HCT116 (cell line): Measurements from ENCODE around the gene CRK. TPM values are rescaled to one million over a fixed set of nuclear protein-coding genes. Genes with fewer than 3 reads are reported as not detected.

ENCODE experiments used
- ATAC-seq: fragments of 200-7000 bp; cut with Tn5 transposase; 2 replicates; pipeline ENCODE4 v1.9.1; 2020; ENCODE audit warnings: mild to moderate bottlenecking, moderate library complexity
- BruUV-seq: library from RNA; stranded (reverse); fragments of 400-500 nt; replicated peaks from 2 replicates; lab custom pipeline; 2021; lab: Mats Ljungman, UMichigan
- CTCF ChIA-PET: fragments of 300-600 bp; sonication (Branson Sonifier 250); formaldehyde crosslinking; loops from one replicate; lab custom pipeline; 2021; ENCODE audit warnings: antibody characterized with exemption; lab: Charles Lee
- POLR2A ChIA-PET: fragments of 300-600, 350-600 bp; sonication (Branson Sonifier 250); formaldehyde crosslinking; loops from one replicate; lab custom pipeline; 2021; ENCODE audit warnings: antibody characterized with exemption; lab: Charles Lee
- RAD21 ChIA-PET, 2 experiments: fragments of 300-600 bp; sonication (Branson Sonifier 250); formaldehyde crosslinking; loops; one replicate each; lab custom pipeline; 2023; ENCODE audit warnings: low total read pairs in 2 of 2; ENCODE audit not compliant: uncharacterized antibody in 2 of 2, unreplicated experiment in 2 of 2, low non-redundant PET in 1 of 2; lab: Charles Lee
- DNase-seq: peaks from one replicate; pipeline ENCODE4 v3.0.0-alpha.2; 2010; ENCODE audit warnings: low read depth, low spot score
- H2AFZ ChIP-seq: fragments of 200-600 bp; shearing (Covaris generic), sonication (generic); 2 replicates; pipeline ENCODE4 v1.6.1; 2017; ENCODE audit warnings: low read depth, mixed run types, mixed read lengths, antibody characterized with exemption, low read length; ENCODE audit not compliant: poor library complexity, severe bottlenecking
- H3K27ac ChIP-seq: 2 replicates; pipeline ENCODE4 v1.5.1; 2012; ENCODE audit warnings: low read depth, low read length
- H3K27me3 ChIP-seq: fragments of 200-600 bp; sonication (generic); 2 replicates; pipeline ENCODE4 v1.6.1; 2016; ENCODE audit warnings: mixed run types, low read length, mixed read lengths; ENCODE audit not compliant: insufficient read depth
- H3K36me3 ChIP-seq, 2 experiments: fragments of 200-500 bp in 1 of 2; fragments of 200-600 bp in 1 of 2; sonication (Bioruptor generic) in 1 of 2; sonication (generic) in 1 of 2; 2 replicates each; pipeline versions ENCODE4 v1.5.1 to v1.6.1; 2014 to 2016; ENCODE audit warnings: low read length in 2 of 2, inconsistent platforms in 1 of 2, mixed read lengths in 1 of 2, mixed run types in 1 of 2; ENCODE audit not compliant: insufficient read depth in 2 of 2, control insufficient read depth in 1 of 2
- H3K4me1 ChIP-seq, 2 experiments: fragments of 200-600 bp in 1 of 2; sonication (generic) in 1 of 2; 2 replicates each; pipeline versions ENCODE4 v1.5.1 to v1.6.1; 2012 to 2017; ENCODE audit warnings: low read length in 2 of 2, inconsistent platforms in 1 of 2, mild to moderate bottlenecking in 1 of 2, mixed read lengths in 1 of 2, mixed run types in 1 of 2, moderate library complexity in 1 of 2; ENCODE audit not compliant: insufficient read depth in 2 of 2, control insufficient read depth in 1 of 2
- H3K4me2 ChIP-seq: fragments of 200-600 bp; sonication (generic); 2 replicates; pipeline ENCODE4 v1.6.1; 2017; ENCODE audit warnings: mixed run types, low read length, mixed read lengths
- H3K4me3 ChIP-seq, 2 experiments: fragments of 200-600 bp in 1 of 2; sonication (generic) in 1 of 2; replicated peaks in 1 of 2; 2 replicates each; pipeline ENCODE4 v1.5.1; 2011 to 2016; ENCODE audit warnings: low read length in 2 of 2, control low read depth in 1 of 2, low read depth in 1 of 2, mild to moderate bottlenecking in 1 of 2, mixed read lengths in 1 of 2, mixed run types in 1 of 2
- H3K79me2 ChIP-seq: fragments of 200-600 bp; sonication (generic); 2 replicates; pipeline ENCODE4 v1.6.1; 2017; ENCODE audit warnings: mild to moderate bottlenecking, mixed run types, low read length, moderate library complexity, mixed read lengths; ENCODE audit not compliant: insufficient read depth
- H3K9ac ChIP-seq: fragments of 200-600 bp; sonication (generic); 2 replicates; pipeline ENCODE4 v1.6.1; 2016; ENCODE audit warnings: low read length, mixed read lengths
- H3K9me2 ChIP-seq: fragments of 200-600 bp; sonication (generic), shearing (Covaris generic); 2 replicates; pipeline ENCODE4 v1.6.1; 2017; ENCODE audit warnings: mixed run types, mild to moderate bottlenecking, moderate library complexity; ENCODE audit not compliant: insufficient read depth
- H3K9me3 ChIP-seq, 2 experiments: fragments of 200-500 bp in 1 of 2; fragments of 200-600 bp in 1 of 2; sonication (Bioruptor generic) in 1 of 2; sonication (generic) in 1 of 2; 2 replicates each; pipeline ENCODE4 v1.6.1; 2014 to 2017; ENCODE audit warnings: low read length in 2 of 2, mixed read lengths in 2 of 2, inconsistent platforms in 1 of 2, low read depth in 1 of 2, mild to moderate bottlenecking in 1 of 2, mixed run types in 1 of 2, moderate library complexity in 1 of 2; ENCODE audit not compliant: control insufficient read depth in 1 of 2, insufficient read depth in 1 of 2
- H4K20me1 ChIP-seq: fragments of 200-600 bp; sonication (generic), shearing (Covaris generic); 2 replicates; pipeline ENCODE4 v1.6.1; 2017; ENCODE audit warnings: mixed run types, mild to moderate bottlenecking, moderate library complexity; ENCODE audit not compliant: insufficient read depth
- CBX3 ChIP-seq: IDR thresholded peaks from 2 replicates; pipeline ENCODE4 v1.6.1; 2012; ENCODE audit warnings: low read depth
- EZH2 ChIP-seq: fragments of 200-600 bp; sonication (generic); IDR thresholded peaks from 2 replicates; pipeline ENCODE4 v1.6.1; 2017; ENCODE audit warnings: antibody characterized with exemption, mixed run types
- EZH2phosphoT487 ChIP-seq: fragments of 200-600 bp; IDR thresholded peaks from 2 replicates; pipeline ENCODE4 v1.6.1; 2018; ENCODE audit warnings: antibody characterized with exemption, borderline replicate concordance
- JUND ChIP-seq: IDR thresholded peaks from 2 replicates; pipeline ENCODE4 v1.6.1; 2012
- MAX ChIP-seq: IDR thresholded peaks from 2 replicates; pipeline ENCODE4 v1.6.1; 2012
- RAD21 ChIP-seq: IDR thresholded peaks from 2 replicates; pipeline ENCODE4 v1.6.1; 2012; ENCODE audit warnings: low read depth, mild to moderate bottlenecking
- SIN3A ChIP-seq: IDR thresholded peaks from 2 replicates; pipeline ENCODE4 v1.6.1; 2012; ENCODE audit warnings: low read depth
- YY1 ChIP-seq: IDR thresholded peaks from 2 replicates; pipeline ENCODE4 v1.6.1; 2011; ENCODE audit warnings: low read length, low read depth, moderate library complexity, mild to moderate bottlenecking; ENCODE audit not compliant: insufficient replicate concordance; ENCODE audit errors: extremely low read depth
- intact Hi-C: fragments of 100-400 bp; cut with micrococcal nuclease; formaldehyde crosslinking; loops from 2 replicates; pipeline ENCODE4 v1.10.0; 2022
- total RNA-seq: library from RNA; stranded (reverse); gene quantifications from one replicate; pipeline ENCODE4 v1.2.1, GENCODE V29; 2021; ENCODE audit not compliant: unreplicated experiment
- TF ChIP-seq, protein P1 (sequence below): IDR thresholded peaks from 2 replicates; pipeline ENCODE4 v1.6.1; 2012

Gene CRK
- total RNA-seq, 1 experiment from 2014 or later = 55.5 TPM

DNA sequence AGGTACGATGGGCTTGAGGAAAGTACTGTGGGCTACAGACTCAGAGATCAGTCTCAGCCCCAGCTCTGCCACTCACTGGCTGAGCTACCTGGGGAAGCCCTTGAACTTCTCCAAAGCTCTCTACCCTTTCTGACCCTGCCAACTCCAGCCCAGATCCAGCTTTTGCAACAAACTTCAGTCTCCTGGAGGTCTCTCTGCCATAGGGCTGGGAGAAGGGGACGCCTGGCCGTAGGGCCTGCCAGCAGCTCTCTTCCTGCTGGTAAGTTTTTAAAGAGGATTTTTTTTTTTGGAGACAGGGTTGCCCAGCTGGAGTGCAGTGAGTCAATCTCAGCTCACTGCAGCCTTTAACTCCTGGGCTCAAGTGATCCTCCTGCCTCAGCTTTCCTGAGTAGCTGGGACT is 48.8 kb upstream of the CRK start:
- CTCF ChIA-PET = no interaction called here
- no peak overlapping the region for H3K4me3 ChIP-seq
- TF ChIP-seq MAX (no peak), EZH2phosphoT487 (no peak), EZH2 (no peak), CBX3 (no peak), YY1 (no peak), RAD21 (no peak)
- TF ChIP-seq, protein P1, sequence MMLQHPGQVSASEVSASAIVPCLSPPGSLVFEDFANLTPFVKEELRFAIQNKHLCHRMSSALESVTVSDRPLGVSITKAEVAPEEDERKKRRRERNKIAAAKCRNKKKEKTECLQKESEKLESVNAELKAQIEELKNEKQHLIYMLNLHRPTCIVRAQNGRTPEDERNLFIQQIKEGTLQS = no peak
- no peaks in the 10 kb centered on the region; a peak in 1 of 4 replicates for H3K36me3 ChIP-seq
- POLR2A ChIA-PET = interaction anchor here (0.7 to 1.3 kb wide), 3 partner anchors 9 to 13 kb away, joined by 3 to 4 read pairs (median 3); partner anchors contain the start of genes INPP5K and MYO1C
- H3K9ac ChIP-seq = no peak overlapping the region
- RAD21 ChIA-PET = no interaction called here
- no peaks in the 10 kb centered on the region for H4K20me1 ChIP-seq
- BruUV-seq = no TSS peak
- no peaks in the 10 kb centered on the region for H3K27me3 ChIP-seq
- no peaks in the 10 kb centered on the region for H3K9me3 ChIP-seq
- H3K4me1 ChIP-seq = peaks cover 0 to 3% of the 10 kb centered on the region in 2 experiments; a peak in 1 of 4 replicates
- no peak for ATAC-seq
- no peak for DNase-seq
- H3K79me2 ChIP-seq = no peaks in the 10 kb centered on the region
- H3K27ac ChIP-seq = no peak overlapping the region
- no peak overlapping the region for H2AFZ ChIP-seq
- no peak overlapping the region for H3K4me2 ChIP-seq
- intact Hi-C loops = no loop called here
- no peaks in the 10 kb centered on the region for H3K9me2 ChIP-seq

DNA sequence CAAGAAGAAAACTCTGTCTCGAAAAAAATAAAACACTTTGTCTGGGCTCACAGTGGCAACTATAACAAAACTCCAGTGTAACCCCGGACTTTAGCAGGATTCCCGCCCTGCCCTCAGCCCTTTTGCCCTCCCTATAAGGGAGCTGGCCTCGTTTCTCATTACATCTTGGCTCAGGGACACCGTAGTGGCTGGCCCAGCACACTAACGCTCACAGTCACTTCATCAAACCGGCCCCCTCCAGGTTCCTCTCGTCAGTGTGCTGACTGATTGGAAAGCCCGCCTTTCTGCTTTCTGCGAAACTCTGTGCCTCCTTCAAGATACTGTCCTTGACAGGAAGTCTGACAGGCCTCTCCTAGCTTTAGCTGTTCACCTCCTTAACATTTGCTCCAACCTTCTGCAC is 47.7 kb upstream of the CRK start:
- Histone ChIP-seq H4K20me1 (no peaks in the 10 kb centered on the region), H3K27me3 (no peaks in the 10 kb centered on the region), H3K4me3 (no peak overlapping the region), H3K27ac (no peak overlapping the region), H3K9ac (no peak overlapping the region), H3K36me3 (no peaks in the 10 kb centered on the region), H3K79me2 (no peaks in the 10 kb centered on the region), H2AFZ (no peak overlapping the region), H3K9me3 (no peaks in the 10 kb centered on the region), H3K9me2 (no peaks in the 10 kb centered on the region), H3K4me2 (no peak overlapping the region), H3K4me1 (no peaks in the 10 kb centered on the region)
- no peak for ATAC-seq
- ChIA-PET CTCF (no interaction called here), POLR2A (interaction anchor here (1.3 kb wide), 1 partner anchor 13 kb away, joined by 4 read pairs; the partner anchor contains the start of gene INPP5K), RAD21 (no interaction called here)
- no TSS peak for BruUV-seq
- no peak for DNase-seq
- TF ChIP-seq MAX (no peak), SIN3A (no peak), JUND (no peak)
- intact Hi-C loops = no loop called here
